Mucosa of descending colon (tissue), 3 donors: ENCODE measurements around the gene ERP44. TPM values are rescaled to one million over a fixed set of nuclear protein-coding genes. Genes with fewer than 3 reads are reported as not detected.
A peak's percentile ranks its signal among the peaks of the same experiment; 100 is the strongest.

Experiments
- ATAC-seq: fragments of 200-7000 bp; cut with Tn5 transposase; one replicate; pipeline ENCODE4 v1.9.1; 2020; ENCODE audit warnings: mild to moderate bottlenecking, moderate library complexity
- DNase-seq, 3 donors: peaks; one replicate each; pipeline ENCODE4 v3.0.0-alpha.2; 2020
- H3K36me3 ChIP-seq: fragments of 200-600 bp; one replicate; pipeline ENCODE4 v1.8.0; 2021; ENCODE audit warnings: low read depth, mild to moderate bottlenecking
- H3K4me1 ChIP-seq: fragments of 200-600 bp; one replicate; pipeline ENCODE4 v1.8.0; 2021; ENCODE audit warnings: low read depth, mild to moderate bottlenecking
- H3K4me3 ChIP-seq: fragments of 200-600 bp; one replicate; pipeline ENCODE4 v1.8.0; 2021; ENCODE audit warnings: mild to moderate bottlenecking
- H3K9me3 ChIP-seq: fragments of 200-600 bp; one replicate; pipeline ENCODE4 v1.8.0; 2021; ENCODE audit warnings: mild to moderate bottlenecking
- CTCF ChIP-seq: fragments of 200-600 bp; IDR thresholded peaks from one replicate; pipeline ENCODE4 v1.8.0; 2022; ENCODE audit warnings: antibody characterized with exemption, mild to moderate bottlenecking
- intact Hi-C, 2 donors: fragments of 100-400 bp; cut with DNase I in 1 of 2; cut with micrococcal nuclease in 1 of 2; formaldehyde crosslinking; loops; one replicate each; pipeline versions ENCODE4 v1.11.0 to v1.11.1; 2022; cut with DNase I, micrococcal nuclease
- total RNA-seq, 3 donors: library from RNA; stranded (reverse); fragmentation: NEBNext Ultra II Directional in 2 of 3; extraction: Animal tissue kit (Norgen Biotek cat#: 25700) in 2 of 3; gene quantifications; one replicate each; pipeline versions ENCODE4 v1.2.1 to v1.2.4, GENCODE V29; 2021 to 2023
- donor health status: DM: no; HTN: no; CAD: no; lungs with moderate emphysema.
- donor health status: DM: no; HTN: no; CAD: no.
- donor health status: DM: no; HTN: yes; CAD: no.

Gene ERP44
- total RNA-seq, 3 donors from 2014 or later: 19.5 to 29.7 (median 26.4) TPM

- ATAC-seq: no peak
- TF ChIP-seq CTCF: no peak
- H3K9me3 ChIP-seq: no peaks in the 10 kb centered on the region
- intact Hi-C loops: no loop called here
- no peak overlapping the region for H3K4me3 ChIP-seq
- no peaks in the 10 kb centered on the region for H3K4me1 ChIP-seq
- no peak for DNase-seq
- H3K36me3 ChIP-seq: no peaks in the 10 kb centered on the region
Observed at GRCh38 chr9:100120286-100120685, 21.5 kb upstream of the ERP44 start.

GRCh38 chr9:100117316-100117715 is 18.5 kb upstream of the ERP44 start:
- intact Hi-C loops: no loop called here
- Histone ChIP-seq H3K36me3 (no peaks in the 10 kb centered on the region), H3K4me1 (no peaks in the 10 kb centered on the region), H3K9me3 (no peaks in the 10 kb centered on the region), H3K4me3 (no peak overlapping the region)
- ATAC-seq (no peak), DNase-seq (peak in 1 of 3 donors; percentile 41)
- TF ChIP-seq CTCF: no peak

- no peaks in the 10 kb centered on the region for H3K4me1 ChIP-seq
- no peak overlapping the region for H3K4me3 ChIP-seq
- no peak for ATAC-seq
- no peaks in the 10 kb centered on the region for H3K36me3 ChIP-seq
- no peaks in the 10 kb centered on the region for H3K9me3 ChIP-seq
- no peak for DNase-seq
- TF ChIP-seq CTCF: no peak
- intact Hi-C loops: no loop called here
Observed at GRCh38 chr9:100112677-100113336, 14.0 kb upstream of the ERP44 start.

- no peak overlapping the region for H3K4me3 ChIP-seq
- no peak for TF ChIP-seq CTCF
- DNase-seq (peak; percentile 48 to 56 (median 55)), ATAC-seq (peak; percentile 61)
- H3K4me1 ChIP-seq: no peaks in the 10 kb centered on the region
- H3K9me3 ChIP-seq: no peaks in the 10 kb centered on the region
- no peaks in the 10 kb centered on the region for H3K36me3 ChIP-seq
- intact Hi-C loops: no loop called here
Observed at GRCh38 chr9:100111235-100111634, 12.4 kb upstream of the ERP44 start.

GRCh38 chr9:100108559-100108958 is 9.8 kb upstream of the ERP44 start:
- no peak overlapping the region for H3K4me3 ChIP-seq
- H3K4me1 ChIP-seq: no peaks in the 10 kb centered on the region
- TF ChIP-seq CTCF: no peak
- DNase-seq (no peak), ATAC-seq (no peak)
- intact Hi-C loops: no loop called here
- no peaks in the 10 kb centered on the region for H3K36me3 ChIP-seq
- H3K9me3 ChIP-seq: no peaks in the 10 kb centered on the region

- H3K36me3 ChIP-seq: no peaks in the 10 kb centered on the region
- no peaks in the 10 kb centered on the region for H3K4me1 ChIP-seq
- no peak overlapping the region for H3K4me3 ChIP-seq
- H3K9me3 ChIP-seq: no peaks in the 10 kb centered on the region
- ATAC-seq: no peak
- DNase-seq: no peak
- TF ChIP-seq CTCF: no peak
- intact Hi-C loops: no loop called here
Observed at GRCh38 chr9:100106616-100107015, 7.8 kb upstream of the ERP44 start.
